ENCODE data around the gene FARP2. TPM values are rescaled to one million over a fixed set of nuclear protein-coding genes. Genes with fewer than 3 reads are reported as not detected.
"Not testable (repeated sequence)": the region's sequence is repeated elsewhere in the genome, so short reads cannot be mapped to it uniquely, and the experiment has no call there.

Gene FARP2
- total RNA-seq, 2 experiments from 2014 or later, result 17.2 to 18.3 TPM

GRCh38 chr2:241519669-241520068, 163.6 kb downstream of the FARP2 start:
- no peak overlapping the region for H3K27ac Mint-ChIP-seq
- no peak overlapping the region for H3K27ac ChIP-seq (ENCODE audit: low read depth in 1 of 2, low read length in 2 of 2)
- no peaks in the 10 kb centered on the region for H3K36me3 Mint-ChIP-seq (ENCODE audit: low read depth)
- no peaks in the 10 kb centered on the region for H3K9me3 ChIP-seq (ENCODE audit: control insufficient read depth in 1 of 2, insufficient read depth in 1 of 2, low read length in 2 of 2)
- peaks cover 0 to 5% of the 10 kb centered on the region in 2 experiments for H3K27me3 ChIP-seq (ENCODE audit: control insufficient read depth in 1 of 2, insufficient read depth in 2 of 2, low read length in 2 of 2)
- intact Hi-C loops (cut with DNase I, micrococcal nuclease), result no loop called here
- CTCF ChIA-PET, result no interaction called here
- H3K27me3 Mint-ChIP-seq, result peaks cover 11% of the 10 kb centered on the region
- POLR2A ChIA-PET, result no interaction called here
- no peak overlapping the region for H3K4me3 Mint-ChIP-seq
- no peaks in the 10 kb centered on the region for H3K36me3 ChIP-seq (ENCODE audit: insufficient read depth, low read length)
- no peak for TF ChIP-seq CTCF (IDR thresholded peaks at IDR 0.05)
- no peaks in the 10 kb centered on the region for H3K4me1 ChIP-seq (ENCODE audit: insufficient read depth, low read length)
- DNase-seq (no peak), ATAC-seq (ENCODE audit: poor library complexity) (no peak)
- H3K4me1 Mint-ChIP-seq (ENCODE audit: low read depth), result no peaks in the 10 kb centered on the region
- no peak overlapping the region for H3K4me3 ChIP-seq (ENCODE audit: low read length)
- H3K9me3 Mint-ChIP-seq, result no peaks in the 10 kb centered on the region

- Histone ChIP-seq H3K27me3 (ENCODE audit: control insufficient read depth in 1 of 2, insufficient read depth in 2 of 2, low read length in 2 of 2) (peaks cover 0 to 5% of the 10 kb centered on the region in 2 experiments), H3K4me1 (ENCODE audit: insufficient read depth, low read length) (no peaks in the 10 kb centered on the region), H3K36me3 (ENCODE audit: insufficient read depth, low read length) (no peaks in the 10 kb centered on the region), H3K9me3 (ENCODE audit: control insufficient read depth in 1 of 2, insufficient read depth in 1 of 2, low read length in 2 of 2) (peaks cover 0 to 6% of the 10 kb centered on the region in 2 experiments), H3K27ac (ENCODE audit: low read depth in 1 of 2, low read length in 2 of 2) (no peak overlapping the region), H3K4me3 (ENCODE audit: low read length) (no peak overlapping the region)
- DNase-seq (no peak), ATAC-seq (ENCODE audit: poor library complexity) (no peak)
- peaks cover 5% of the 10 kb centered on the region for H3K9me3 Mint-ChIP-seq
- CTCF ChIA-PET, result no interaction called here
- no peaks in the 10 kb centered on the region for H3K36me3 Mint-ChIP-seq (ENCODE audit: low read depth)
- intact Hi-C loops (cut with DNase I, micrococcal nuclease), result no loop called here
- H3K27ac Mint-ChIP-seq, result no peak overlapping the region
- no peak for TF ChIP-seq CTCF (IDR thresholded peaks at IDR 0.05)
- POLR2A ChIA-PET, result no interaction called here
- no peaks in the 10 kb centered on the region for H3K4me1 Mint-ChIP-seq (ENCODE audit: low read depth)
- no peak overlapping the region for H3K4me3 Mint-ChIP-seq
- peaks cover 11% of the 10 kb centered on the region for H3K27me3 Mint-ChIP-seq
Observed at GRCh38 chr2:241522477-241522876, 166.4 kb downstream of the FARP2 start.

- peaks cover 12% of the 10 kb centered on the region for H3K27me3 Mint-ChIP-seq
- ATAC-seq (ENCODE audit: poor library complexity); H3K4me3 Mint-ChIP-seq; POLR2A ChIA-PET; H3K4me3 ChIP-seq (ENCODE audit: low read length); H3K27me3 ChIP-seq (ENCODE audit: control insufficient read depth in 1 of 2, insufficient read depth in 2 of 2, low read length in 2 of 2); H3K4me1 Mint-ChIP-seq (ENCODE audit: low read depth); H3K36me3 ChIP-seq (ENCODE audit: insufficient read depth, low read length); H3K36me3 Mint-ChIP-seq (ENCODE audit: low read depth); H3K9me3 Mint-ChIP-seq; H3K27ac Mint-ChIP-seq; DNase-seq; intact Hi-C loops (cut with DNase I, micrococcal nuclease); H3K4me1 ChIP-seq (ENCODE audit: insufficient read depth, low read length); CTCF ChIA-PET; H3K9me3 ChIP-seq (ENCODE audit: control insufficient read depth in 1 of 2, insufficient read depth in 1 of 2, low read length in 2 of 2); H3K27ac ChIP-seq (ENCODE audit: low read depth in 1 of 2, low read length in 2 of 2): not testable (repeated sequence)
Observed at GRCh38 chr2:241525818-241526780, 170.0 kb downstream of the FARP2 start.
